NB4 (cell line): Measurements from ENCODE around the gene XRCC5.

Experiments used
- POLR2A ChIP-seq: IDR thresholded peaks from 2 replicates; pipeline ENCODE4 v1.6.1; 2011; ENCODE audit warnings: mild to moderate bottlenecking; ENCODE audit not compliant: insufficient read length; ENCODE audit errors: extremely low read depth
- TF ChIP-seq, protein P1 (sequence below): IDR thresholded peaks from one replicate; pipeline ENCODE4 v1.5.1; 2012; ENCODE audit warnings: low read depth, low read length

GRCh38 chr2:216072473-216072872 is 36.7 kb upstream of the XRCC5 start:
- TF ChIP-seq POLR2A: no peak
- TF ChIP-seq, protein P1, sequence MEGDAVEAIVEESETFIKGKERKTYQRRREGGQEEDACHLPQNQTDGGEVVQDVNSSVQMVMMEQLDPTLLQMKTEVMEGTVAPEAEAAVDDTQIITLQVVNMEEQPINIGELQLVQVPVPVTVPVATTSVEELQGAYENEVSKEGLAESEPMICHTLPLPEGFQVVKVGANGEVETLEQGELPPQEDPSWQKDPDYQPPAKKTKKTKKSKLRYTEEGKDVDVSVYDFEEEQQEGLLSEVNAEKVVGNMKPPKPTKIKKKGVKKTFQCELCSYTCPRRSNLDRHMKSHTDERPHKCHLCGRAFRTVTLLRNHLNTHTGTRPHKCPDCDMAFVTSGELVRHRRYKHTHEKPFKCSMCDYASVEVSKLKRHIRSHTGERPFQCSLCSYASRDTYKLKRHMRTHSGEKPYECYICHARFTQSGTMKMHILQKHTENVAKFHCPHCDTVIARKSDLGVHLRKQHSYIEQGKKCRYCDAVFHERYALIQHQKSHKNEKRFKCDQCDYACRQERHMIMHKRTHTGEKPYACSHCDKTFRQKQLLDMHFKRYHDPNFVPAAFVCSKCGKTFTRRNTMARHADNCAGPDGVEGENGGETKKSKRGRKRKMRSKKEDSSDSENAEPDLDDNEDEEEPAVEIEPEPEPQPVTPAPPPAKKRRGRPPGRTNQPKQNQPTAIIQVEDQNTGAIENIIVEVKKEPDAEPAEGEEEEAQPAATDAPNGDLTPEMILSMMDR: no peak
